Cardiac muscle cell (in vitro differentiated cells and primary cell): Measurements from ENCODE around the gene ADAM17. TPM values are rescaled to one million over a fixed set of nuclear protein-coding genes. Genes with fewer than 3 reads are reported as not detected.
A peak's percentile ranks its signal among the peaks of the same experiment; 100 is the strongest.
"Not testable (repeated sequence)": the region's sequence is repeated elsewhere in the genome, so short reads cannot be mapped to it uniquely, and the experiment has no call there.

Experiments
- DNase-seq, 2 donors: peaks; one replicate each; pipeline versions ENCODE4 v3.0.0 to v3.0.0-alpha.2; 2010 to 2017; ENCODE audit warnings: low read depth in 1 of 2, low spot score in 1 of 2
- H3K27ac ChIP-seq: fragments of 200-600 bp; sonication (generic); 2 replicates; pipeline ENCODE4 v1.5.1; 2016
- H3K27me3 ChIP-seq: fragments of 200-600 bp; sonication (generic); 2 replicates; pipeline ENCODE4 v1.6.0; 2016; ENCODE audit warnings: control low read depth
- H3K36me3 ChIP-seq: fragments of 200-600 bp; sonication (generic); 2 replicates; pipeline ENCODE4 v1.5.1; 2016; ENCODE audit warnings: control low read depth
- H3K4me1 ChIP-seq: fragments of 200-600 bp; sonication (generic); 2 replicates; pipeline ENCODE4 v1.8.1; 2017; ENCODE audit warnings: low read depth, mild to moderate bottlenecking, mixed run types
- H3K4me3 ChIP-seq: fragments of 200-600 bp; sonication (generic); 2 replicates; pipeline ENCODE4 v1.5.1; 2016; ENCODE audit warnings: mild to moderate bottlenecking
- H3K9me3 ChIP-seq: fragments of 200-600 bp; sonication (generic); 2 replicates; pipeline ENCODE4 v1.5.1; 2017; ENCODE audit warnings: low read depth, mild to moderate bottlenecking, control low read depth
- CTCF ChIP-seq: IDR thresholded peaks from 2 replicates; pipeline ENCODE4 v1.5.1; 2012; ENCODE audit warnings: low read depth, mild to moderate bottlenecking, low read length
- polyA plus RNA-seq: library from polyadenylated mRNA; unstranded; fragments of >200 nt; fragmentation: Nextera tagmentation; extraction: Ambion mirVana; gene quantifications from 2 replicates; pipeline ENCODE4 v1.2.1, GENCODE V29; 2016
- total RNA-seq: library from RNA; depleted of rRNA; stranded (reverse); fragments of >200 nt; gene quantifications from 2 replicates; pipeline ENCODE4 v1.2.3, GENCODE V29; 2016

The ADAM17 gene
- total and polyA plus RNA-seq, 2 experiments from 2014 or later = 23.9 to 32.0 TPM

- Histone ChIP-seq H3K4me1 (peaks cover 20% of the 10 kb centered on the region), H3K36me3 (peaks cover 13% of the 10 kb centered on the region), H3K27ac (no peak overlapping the region), H3K27me3 (no peaks in the 10 kb centered on the region), H3K4me3 (no peak overlapping the region), H3K9me3 (no peaks in the 10 kb centered on the region)
- TF ChIP-seq CTCF = no peak
- DNase-seq = no peak
Measured at GRCh38 chr2:9595746-9596145, 40.1 kb upstream of the ADAM17 start.

GRCh38 chr2:9595256-9595655, 39.6 kb upstream of the ADAM17 start:
- peaks cover 20% of the 10 kb centered on the region for H3K4me1 ChIP-seq
- H3K9me3 ChIP-seq, H3K4me3 ChIP-seq, H3K27me3 ChIP-seq: not testable (repeated sequence)
- peaks cover 15% of the 10 kb centered on the region for H3K36me3 ChIP-seq
- peak overlapping the region; percentile 61 for H3K27ac ChIP-seq
- DNase-seq = peak in 1 of 2 donors; percentile 39

- H3K27me3 ChIP-seq = no peaks in the 10 kb centered on the region
- H3K36me3 ChIP-seq = peaks cover 16% of the 10 kb centered on the region
- no peaks in the 10 kb centered on the region for H3K9me3 ChIP-seq
- H3K4me3 ChIP-seq = no peak overlapping the region
- H3K4me1 ChIP-seq = peaks cover 20% of the 10 kb centered on the region
- peak in 1 of 2 donors; percentile 91 for DNase-seq
- TF ChIP-seq CTCF = no peak
- H3K27ac ChIP-seq = peak overlapping the region; percentile 61
Measured at GRCh38 chr2:9594366-9595054, 38.9 kb upstream of the ADAM17 start.

- Histone ChIP-seq H3K4me1 (peaks cover 20% of the 10 kb centered on the region), H3K27ac (no peak overlapping the region), H3K9me3 (no peaks in the 10 kb centered on the region), H3K4me3 (no peak overlapping the region), H3K27me3 (no peaks in the 10 kb centered on the region), H3K36me3 (peaks cover 15% of the 10 kb centered on the region)
- DNase-seq = no peak
- TF ChIP-seq CTCF = no peak
Measured at GRCh38 chr2:9593925-9594324, 38.3 kb upstream of the ADAM17 start.

- Histone ChIP-seq H3K9me3 (no peaks in the 10 kb centered on the region), H3K27me3 (no peaks in the 10 kb centered on the region), H3K36me3 (peaks cover 22% of the 10 kb centered on the region), H3K4me3 (no peak overlapping the region), H3K27ac (no peak overlapping the region), H3K4me1 (peaks cover 26% of the 10 kb centered on the region)
- no peak for DNase-seq
- no peak for TF ChIP-seq CTCF
Measured at GRCh38 chr2:9592699-9593098, 37.1 kb upstream of the ADAM17 start.

- H3K36me3 ChIP-seq = peaks cover 33% of the 10 kb centered on the region
- no peak for DNase-seq
- TF ChIP-seq CTCF = no peak
Measured at GRCh38 chr2:9590641-9591040, 35.0 kb upstream of the ADAM17 start.

More at GRCh38 chr2:9590641-9591040, 35.0 kb upstream of the ADAM17 start:
- Histone ChIP-seq H3K27me3 (no peaks in the 10 kb centered on the region), H3K9me3 (no peaks in the 10 kb centered on the region), H3K4me1 (peaks cover 19% of the 10 kb centered on the region), H3K4me3 (no peak overlapping the region), H3K27ac (no peak overlapping the region)
